Neural cell (in vitro differentiated cells): ENCODE measurements around the gene WDR19. TPM values are rescaled to one million over a fixed set of nuclear protein-coding genes. Genes with fewer than 3 reads are reported as not detected.
A peak's percentile ranks its signal among the peaks of the same experiment; 100 is the strongest.

Experiments used
- H2AFZ ChIP-seq: fragments of 200-600, 300-800 bp; sonication (generic), shearing (Covaris generic); 2 replicates; pipeline ENCODE4 v1.6.0; 2014; ENCODE audit warnings: low read depth, mild to moderate bottlenecking, antibody characterized with exemption, low read length, moderate library complexity
- H3F3A ChIP-seq: fragments of 200-600 bp; shearing (Covaris generic); 2 replicates; pipeline ENCODE4 v1.6.1; 2016; ENCODE audit warnings: mild to moderate bottlenecking, moderate library complexity, mixed read lengths, antibody characterized with exemption, low read length; ENCODE audit not compliant: insufficient read depth, poor library complexity, severe bottlenecking
- H3K27ac ChIP-seq: fragments of 200-600, 300-800 bp; sonication (generic), shearing (Covaris generic); 2 replicates; pipeline ENCODE4 v1.5.1; 2014; ENCODE audit warnings: mild to moderate bottlenecking, low read length, moderate library complexity
- H3K27me3 ChIP-seq: fragments of 300-800, 200-600 bp; sonication (generic), shearing (Covaris generic); 2 replicates; pipeline ENCODE4 v1.6.0; 2014; ENCODE audit warnings: mild to moderate bottlenecking, low read depth, low read length, moderate library complexity; ENCODE audit not compliant: insufficient read depth
- H3K36me3 ChIP-seq: fragments of 300-800, 200-600 bp; sonication (generic), shearing (Covaris generic); 2 replicates; pipeline ENCODE4 v1.5.1; 2014; ENCODE audit warnings: mild to moderate bottlenecking, antibody characterized with exemption, low read length, moderate library complexity; ENCODE audit not compliant: insufficient read depth
- H3K4me2 ChIP-seq: fragments of 300-800, 200-600 bp; sonication (generic), shearing (Covaris generic); 2 replicates; pipeline ENCODE4 v1.6.0; 2014; ENCODE audit warnings: mild to moderate bottlenecking, low read length
- H3K4me3 ChIP-seq: fragments of 300-800, 200-600 bp; sonication (generic), shearing (Covaris generic); 2 replicates; pipeline ENCODE4 v1.5.1; 2014; ENCODE audit warnings: mild to moderate bottlenecking, low read length, moderate library complexity
- H3K79me2 ChIP-seq: fragments of 200-600 bp; shearing (Covaris generic); replicated peaks from 2 replicates; pipeline ENCODE4 v1.6.0; 2014; ENCODE audit warnings: mild to moderate bottlenecking, low read length, moderate library complexity; ENCODE audit not compliant: insufficient read depth
- H3K9ac ChIP-seq: fragments of 300-800, 200-600 bp; sonication (generic), shearing (Covaris generic); 2 replicates; pipeline ENCODE4 v1.6.1; 2016; ENCODE audit warnings: mild to moderate bottlenecking, low read length, mixed read lengths
- H3K9me2 ChIP-seq: fragments of 200-600 bp; shearing (Covaris generic); 2 replicates; pipeline ENCODE4 v1.6.1; 2016; ENCODE audit warnings: mild to moderate bottlenecking, low read length, mixed read lengths; ENCODE audit not compliant: insufficient read depth
- H3K9me3 ChIP-seq: fragments of 200-600, 300-800 bp; sonication (generic), shearing (Covaris generic); 2 replicates; pipeline ENCODE4 v1.6.1; 2016; ENCODE audit warnings: mild to moderate bottlenecking, mixed run types, low read length, moderate library complexity, mixed read lengths
- H4K20me1 ChIP-seq: fragments of 200-600 bp; shearing (Covaris generic); 2 replicates; pipeline ENCODE4 v1.6.1; 2016; ENCODE audit warnings: mild to moderate bottlenecking, mixed run types; ENCODE audit not compliant: insufficient read depth
- EP300 ChIP-seq: fragments of 450-650 bp; conservative IDR thresholded peaks from 2 replicates; pipeline ENCODE4 v1.6.1; 2014; ENCODE audit warnings: antibody characterized with exemption, mild to moderate bottlenecking, moderate library complexity; ENCODE audit not compliant: poor library complexity, severe bottlenecking
- EZH2 ChIP-seq: fragments of 200-600, 300-800 bp; shearing (Covaris generic), sonication (generic); IDR thresholded peaks from 2 replicates; pipeline ENCODE4 v1.6.1; 2014; ENCODE audit warnings: antibody characterized with exemption, low read length, borderline replicate concordance, mild to moderate bottlenecking; ENCODE audit not compliant: insufficient read depth, poor library complexity, severe bottlenecking
- MXI1 ChIP-seq: fragments of 450-650 bp; conservative IDR thresholded peaks from 2 replicates; pipeline ENCODE4 v1.6.1; 2014; ENCODE audit warnings: antibody characterized with exemption, mild to moderate bottlenecking; ENCODE audit not compliant: poor library complexity, severe bottlenecking
- POLR2AphosphoS5 ChIP-seq: IDR thresholded peaks from 2 replicates; pipeline ENCODE4 v1.6.1; 2012
- RAD21 ChIP-seq: fragments of 450-650 bp; conservative IDR thresholded peaks from 2 replicates; pipeline ENCODE4 v1.6.1; 2014; ENCODE audit warnings: antibody characterized with exemption, mild to moderate bottlenecking, moderate library complexity
- REST ChIP-seq: IDR thresholded peaks from 2 replicates; pipeline ENCODE4 v1.6.1; 2012; ENCODE audit warnings: borderline replicate concordance
- SMC3 ChIP-seq: fragments of 450-650 bp; conservative IDR thresholded peaks from 2 replicates; pipeline ENCODE4 v1.6.1; 2014; ENCODE audit warnings: antibody characterized with exemption, mild to moderate bottlenecking, moderate library complexity; ENCODE audit not compliant: poor library complexity
- TAF1 ChIP-seq: IDR thresholded peaks from 2 replicates; pipeline ENCODE4 v1.6.1; 2012; ENCODE audit warnings: low read depth
- polyA minus RNA-seq: library from RNA; depleted of rRNA, polyadenylated mRNA; stranded (reverse); fragments of >200 nt; gene quantifications from 2 replicates; pipeline ENCODE4 v1.2.3, GENCODE V29; 2014
- polyA plus RNA-seq: library from polyadenylated mRNA; depleted of rRNA; stranded (reverse); fragments of >200 nt; gene quantifications from 2 replicates; pipeline ENCODE4 v1.2.3, GENCODE V29; 2014
- TF ChIP-seq, protein P1 (sequence below): fragments of 450-650 bp; IDR thresholded peaks from 2 replicates; pipeline ENCODE4 v1.5.1; 2014; ENCODE audit warnings: antibody characterized with exemption, mild to moderate bottlenecking, moderate library complexity; ENCODE audit not compliant: poor library complexity, severe bottlenecking

The WDR19 gene
- polyA plus RNA-seq (68.6 and 69.9 TPM in 2 replicates), polyA minus RNA-seq (47.2 and 47.8 TPM in 2 replicates)

DNA sequence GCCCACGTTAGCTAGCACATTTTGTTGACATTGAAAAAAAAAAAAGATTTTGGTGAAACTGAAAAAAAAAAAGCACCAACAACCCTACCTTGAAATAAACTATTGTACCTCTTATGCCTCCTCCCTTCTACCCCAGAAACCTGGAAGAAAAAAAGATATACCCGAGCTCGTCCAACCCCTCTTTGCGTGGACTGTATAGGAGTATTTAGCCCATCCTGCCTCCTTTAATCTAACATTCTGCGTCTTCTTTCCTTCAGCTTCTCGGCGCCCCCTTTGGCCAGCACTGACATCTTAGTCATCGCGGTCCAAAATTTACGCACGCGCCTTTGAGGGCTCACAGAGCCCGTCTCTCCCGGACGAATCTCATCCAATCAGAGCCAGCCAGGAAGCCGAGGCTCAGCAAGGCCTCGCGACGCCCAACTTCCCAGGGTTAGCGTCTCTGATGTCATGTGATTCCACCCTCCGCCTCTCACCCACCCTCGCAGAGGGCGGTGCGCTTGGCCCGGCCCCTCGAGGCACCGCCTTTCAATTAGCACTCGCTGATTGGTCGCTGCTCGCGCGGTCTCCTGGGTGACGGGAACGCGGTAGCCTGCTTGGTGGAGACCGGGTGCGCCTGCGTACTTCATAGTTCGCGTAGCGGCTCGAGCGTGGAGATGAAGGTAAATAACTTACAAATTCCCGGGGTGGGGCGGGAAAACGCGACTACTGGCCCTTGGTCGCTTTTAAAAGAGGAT lies at the start of gene WDR19:
Gene WDR19 (plus strand): TSS at position 625 of the 734 bp plus-strand sequence. CDS start 29 bp downstream, at position 654.
- Histone ChIP-seq H3K36me3 (no peaks in the 10 kb centered on the region), H3K4me3 (peak within 1 kb of the TSS; percentile 78), H3K27me3 (no peaks in the 10 kb centered on the region), H3K9me3 (no peaks in the 10 kb centered on the region), H3K9me2 (no peaks in the 10 kb centered on the region), H3K4me2 (peak within 1 kb of the TSS; percentile 59), H2AFZ (peak within 1 kb of the TSS; percentile 83), H3K9ac (peak within 1 kb of the TSS; percentile 61), H4K20me1 (no peaks in the 10 kb centered on the region), H3K27ac (peak within 1 kb of the TSS; percentile 66), H3F3A (no peaks in the 10 kb centered on the region), H3K79me2 (peaks cover 6% of the 10 kb centered on the region)
- TF ChIP-seq RAD21 (peak; percentile 67), POLR2AphosphoS5 (peak; percentile 42), SMC3 (peak; percentile 51), EP300 (no peak), TAF1 (peak; percentile 70), EZH2 (no peak), REST (peak; percentile 38), MXI1 (peak; percentile 94)
- TF ChIP-seq, protein P1, sequence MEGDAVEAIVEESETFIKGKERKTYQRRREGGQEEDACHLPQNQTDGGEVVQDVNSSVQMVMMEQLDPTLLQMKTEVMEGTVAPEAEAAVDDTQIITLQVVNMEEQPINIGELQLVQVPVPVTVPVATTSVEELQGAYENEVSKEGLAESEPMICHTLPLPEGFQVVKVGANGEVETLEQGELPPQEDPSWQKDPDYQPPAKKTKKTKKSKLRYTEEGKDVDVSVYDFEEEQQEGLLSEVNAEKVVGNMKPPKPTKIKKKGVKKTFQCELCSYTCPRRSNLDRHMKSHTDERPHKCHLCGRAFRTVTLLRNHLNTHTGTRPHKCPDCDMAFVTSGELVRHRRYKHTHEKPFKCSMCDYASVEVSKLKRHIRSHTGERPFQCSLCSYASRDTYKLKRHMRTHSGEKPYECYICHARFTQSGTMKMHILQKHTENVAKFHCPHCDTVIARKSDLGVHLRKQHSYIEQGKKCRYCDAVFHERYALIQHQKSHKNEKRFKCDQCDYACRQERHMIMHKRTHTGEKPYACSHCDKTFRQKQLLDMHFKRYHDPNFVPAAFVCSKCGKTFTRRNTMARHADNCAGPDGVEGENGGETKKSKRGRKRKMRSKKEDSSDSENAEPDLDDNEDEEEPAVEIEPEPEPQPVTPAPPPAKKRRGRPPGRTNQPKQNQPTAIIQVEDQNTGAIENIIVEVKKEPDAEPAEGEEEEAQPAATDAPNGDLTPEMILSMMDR: peak; percentile 82

- Histone ChIP-seq H3K79me2 (no peaks in the 10 kb centered on the region), H3F3A (no peaks in the 10 kb centered on the region), H3K27me3 (no peaks in the 10 kb centered on the region), H3K27ac (no peak overlapping the region), H2AFZ (no peak overlapping the region), H3K4me3 (no peak overlapping the region), H3K9ac (no peak overlapping the region), H4K20me1 (no peaks in the 10 kb centered on the region), H3K4me2 (no peak overlapping the region), H3K9me2 (no peaks in the 10 kb centered on the region), H3K36me3 (peaks cover 3% of the 10 kb centered on the region), H3K9me3 (no peaks in the 10 kb centered on the region)
- TF ChIP-seq RAD21 (no peak), SMC3 (no peak)
Observed at GRCh38 chr4:39133623-39134022, 48.7 kb upstream of the WDR19 start.
